Measurements from ENCODE around the gene AKNA. TPM values are rescaled to one million over a fixed set of nuclear protein-coding genes. Genes with fewer than 3 reads are reported as not detected.

AKNA gene
- total and polyA plus RNA-seq, 7 donors = 9.9 to 81.6 (median 16.9) TPM

DNA sequence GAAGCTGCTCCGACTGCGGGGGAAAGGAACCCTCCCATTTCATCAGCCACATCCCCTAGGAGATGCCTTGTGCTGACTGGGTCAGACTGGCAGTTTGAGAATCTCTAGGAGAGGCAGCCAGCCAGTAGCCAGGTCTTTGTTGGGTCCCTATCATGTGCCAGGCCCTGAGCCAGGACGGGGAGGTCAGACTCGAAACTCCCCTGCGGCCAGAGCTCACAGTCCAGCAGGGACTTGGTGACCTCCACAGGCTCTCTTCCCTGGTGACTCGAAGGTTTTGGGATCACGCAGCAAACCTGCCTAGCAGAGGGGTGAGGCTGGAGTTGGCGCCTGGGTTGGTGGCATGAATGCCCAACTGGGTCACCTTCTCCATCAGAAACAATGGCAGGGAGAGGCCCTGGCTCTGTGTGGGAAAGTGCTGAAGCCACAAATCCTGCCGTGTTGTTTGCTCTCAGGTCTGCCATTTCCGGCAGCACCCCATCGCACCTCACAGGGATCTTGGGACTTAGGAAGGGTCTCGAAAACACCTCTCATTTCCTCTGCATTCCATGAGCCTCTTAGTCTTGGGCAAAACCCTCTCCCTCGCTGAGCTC lies 79.3 kb downstream of the AKNA start:
- intact Hi-C loops (cut with DNase I) = no loop called here
- Histone ChIP-seq H3K27me3 (no peaks in the 10 kb centered on the region), H3K27ac (no peak overlapping the region), H3K4me1 (peaks cover 0 to 6% (median 3%) of the 10 kb centered on the region in 4 donors), H3K4me3 (no peak overlapping the region), H3K36me3 (no peaks in the 10 kb centered on the region), H3K9me3 (no peaks in the 10 kb centered on the region)
- TF ChIP-seq, protein P1, sequence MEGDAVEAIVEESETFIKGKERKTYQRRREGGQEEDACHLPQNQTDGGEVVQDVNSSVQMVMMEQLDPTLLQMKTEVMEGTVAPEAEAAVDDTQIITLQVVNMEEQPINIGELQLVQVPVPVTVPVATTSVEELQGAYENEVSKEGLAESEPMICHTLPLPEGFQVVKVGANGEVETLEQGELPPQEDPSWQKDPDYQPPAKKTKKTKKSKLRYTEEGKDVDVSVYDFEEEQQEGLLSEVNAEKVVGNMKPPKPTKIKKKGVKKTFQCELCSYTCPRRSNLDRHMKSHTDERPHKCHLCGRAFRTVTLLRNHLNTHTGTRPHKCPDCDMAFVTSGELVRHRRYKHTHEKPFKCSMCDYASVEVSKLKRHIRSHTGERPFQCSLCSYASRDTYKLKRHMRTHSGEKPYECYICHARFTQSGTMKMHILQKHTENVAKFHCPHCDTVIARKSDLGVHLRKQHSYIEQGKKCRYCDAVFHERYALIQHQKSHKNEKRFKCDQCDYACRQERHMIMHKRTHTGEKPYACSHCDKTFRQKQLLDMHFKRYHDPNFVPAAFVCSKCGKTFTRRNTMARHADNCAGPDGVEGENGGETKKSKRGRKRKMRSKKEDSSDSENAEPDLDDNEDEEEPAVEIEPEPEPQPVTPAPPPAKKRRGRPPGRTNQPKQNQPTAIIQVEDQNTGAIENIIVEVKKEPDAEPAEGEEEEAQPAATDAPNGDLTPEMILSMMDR (IDR thresholded peaks at IDR 0.05) = no peak
- no peak for TF ChIP-seq EP300 (IDR thresholded peaks at IDR 0.05)
- TF ChIP-seq POLR2AphosphoS5 (IDR thresholded peaks at IDR 0.05) = no peak
- 88 to 94% methylated on average over 13 of the region's 13 CpGs for WGBS, 2 donors
- DNase-seq = peak; percentile 37

DNA sequence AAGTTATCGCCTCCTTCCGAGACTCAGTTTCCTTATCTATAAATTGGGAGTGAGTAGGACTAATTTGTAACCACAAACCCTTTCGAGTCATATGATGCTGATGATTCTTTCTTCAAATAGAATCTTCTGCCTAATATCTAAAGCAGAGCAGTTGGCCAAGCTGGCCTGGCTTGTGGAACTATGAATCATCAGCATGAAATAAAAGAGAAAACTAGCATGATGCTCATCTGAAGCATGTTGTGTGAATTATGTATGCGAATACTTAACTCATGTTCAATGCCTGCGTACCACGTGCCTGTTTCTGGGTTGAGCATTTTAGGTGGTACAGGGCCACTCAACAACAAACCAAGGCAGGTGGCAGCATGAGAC lies 79.9 kb downstream of the AKNA start:
- no peak for DNase-seq
- H3K9me3 ChIP-seq = no peaks in the 10 kb centered on the region
- TF ChIP-seq, protein P1 (IDR thresholded peaks at IDR 0.05) = no peak
- TF ChIP-seq POLR2A (IDR thresholded peaks at IDR 0.05) = no peak
- no peak for TF ChIP-seq EP300 (IDR thresholded peaks at IDR 0.05)
- no peak for TF ChIP-seq POLR2AphosphoS5 (IDR thresholded peaks at IDR 0.05)
- WGBS, 2 donors = 90 to 91% methylated on average over 6 of the region's 6 CpGs
- H3K4me1 ChIP-seq = peaks cover 0 to 6% (median 3%) of the 10 kb centered on the region in 4 donors
- H3K27ac ChIP-seq = no peak overlapping the region
- intact Hi-C loops (cut with DNase I) = no loop called here
- no peak overlapping the region for H3K4me3 ChIP-seq
- no peaks in the 10 kb centered on the region for H3K27me3 ChIP-seq
- H3K36me3 ChIP-seq = no peaks in the 10 kb centered on the region

DNA sequence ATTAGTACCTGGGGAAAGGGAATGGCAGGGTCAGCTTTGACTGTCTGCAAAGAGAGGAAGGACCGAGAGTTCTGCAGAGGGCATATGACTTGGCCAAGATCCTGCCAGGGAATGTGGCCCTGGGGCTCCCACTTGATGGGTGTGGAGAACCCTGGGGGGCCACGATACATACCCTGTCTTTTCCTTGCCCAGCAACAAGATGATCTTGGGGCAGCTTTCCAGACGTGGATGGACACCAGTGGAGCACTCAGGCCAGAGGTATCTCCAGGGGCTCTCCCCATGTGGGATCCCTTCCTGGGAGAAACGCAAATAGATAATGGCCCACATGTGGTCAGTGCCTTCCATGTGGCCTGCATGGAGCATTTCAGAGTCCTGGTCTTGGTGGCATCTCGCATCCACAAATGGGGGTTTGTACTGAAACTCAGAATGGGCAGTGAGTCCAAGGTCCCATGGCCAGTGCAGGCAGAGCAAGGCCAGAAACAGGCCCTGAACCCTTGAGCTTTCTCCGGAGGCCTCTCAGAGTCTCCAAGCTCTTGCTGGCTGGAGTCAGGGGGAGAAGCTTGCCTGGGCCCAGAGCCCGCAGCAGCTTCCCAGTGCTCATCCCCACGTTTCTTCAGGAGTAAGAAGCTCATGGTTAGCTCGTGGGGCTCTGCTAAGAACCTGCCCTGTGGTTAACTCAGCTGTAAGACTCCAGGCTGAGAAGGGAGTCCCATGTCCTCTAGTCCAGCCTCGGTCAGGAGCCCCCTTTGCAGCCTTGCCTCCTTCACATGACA lies 83.2 kb downstream of the AKNA start:
- Histone ChIP-seq H3K9me3 (no peaks in the 10 kb centered on the region), H3K27ac (no peak overlapping the region), H3K4me1 (peaks cover 0 to 6% (median 3%) of the 10 kb centered on the region in 4 donors), H3K27me3 (no peaks in the 10 kb centered on the region), H3K36me3 (peaks cover 0 to 6% (median 2%) of the 10 kb centered on the region in 4 donors), H3K4me3 (no peak overlapping the region)
- intact Hi-C loops (cut with DNase I) = loop anchor here (2.0 kb wide), 1 partner anchor 222 kb away; no protein-coding TSS in a partner anchor
- no peak for DNase-seq
- TF ChIP-seq POLR2AphosphoS5 (IDR thresholded peaks at IDR 0.05) (no peak), POLR2A (IDR thresholded peaks at IDR 0.05) (no peak), EP300 (IDR thresholded peaks at IDR 0.05) (no peak)
- TF ChIP-seq, protein P1 (IDR thresholded peaks at IDR 0.05) = no peak
- 88 to 92% methylated on average over 10 of the region's 10 CpGs for WGBS, 2 donors

DNA sequence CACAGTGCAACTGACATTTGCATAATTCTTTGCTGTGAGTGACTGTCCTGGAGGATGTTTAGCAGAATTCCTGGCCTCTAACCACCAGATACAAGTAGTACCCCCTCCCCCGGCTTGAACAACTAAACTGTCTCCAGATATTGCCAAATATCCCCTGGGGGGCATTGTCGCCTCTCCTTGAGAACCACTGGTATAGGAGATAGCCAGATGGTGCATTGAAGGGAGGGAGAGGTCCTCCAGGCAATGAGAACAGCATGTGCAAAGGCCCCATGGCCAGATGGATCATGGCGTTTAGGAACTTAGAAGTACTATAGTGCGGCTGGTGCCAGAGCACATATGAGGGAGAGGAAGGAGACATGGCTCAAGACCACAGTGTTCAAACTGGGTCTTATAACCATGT lies 83.8 kb downstream of the AKNA start:
- Histone ChIP-seq H3K4me1 (peaks cover 0 to 6% (median 3%) of the 10 kb centered on the region in 4 donors), H3K36me3 (peaks cover 0 to 6% (median 3%) of the 10 kb centered on the region in 4 donors), H3K9me3 (no peaks in the 10 kb centered on the region), H3K4me3 (no peak overlapping the region), H3K27me3 (no peaks in the 10 kb centered on the region), H3K27ac (no peak overlapping the region)
- 94% methylated on average over 4 of the region's 4 CpGs for WGBS, 2 donors
- no peak for DNase-seq
- intact Hi-C loops (cut with DNase I) = loop anchor here (2.0 kb wide), 1 partner anchor 221 kb away; no protein-coding TSS in a partner anchor
- no peak for TF ChIP-seq POLR2A (IDR thresholded peaks at IDR 0.05)

DNA sequence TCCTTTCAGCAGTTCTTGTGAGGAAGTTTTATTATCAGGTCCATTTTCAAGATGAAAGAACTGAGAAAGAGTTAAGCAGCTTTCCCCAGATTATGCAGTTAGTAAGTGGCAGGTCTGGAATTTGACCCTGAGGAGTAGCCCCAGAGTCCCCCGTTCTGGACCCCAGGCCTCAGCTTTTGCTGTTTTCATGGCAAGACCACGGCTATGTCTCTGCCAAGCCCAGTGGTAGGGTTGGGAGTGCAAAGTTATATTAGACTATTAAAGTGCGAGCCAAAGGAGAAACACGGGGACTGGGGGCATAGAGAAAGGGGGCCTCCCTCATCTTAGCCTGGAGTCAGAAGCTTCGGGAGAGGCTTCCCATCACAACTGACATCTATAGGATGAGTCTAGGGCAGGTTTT lies 84.2 kb downstream of the AKNA start:
- no peak for DNase-seq
- Histone ChIP-seq H3K27ac (no peak overlapping the region), H3K4me1 (peaks cover 0 to 6% (median 3%) of the 10 kb centered on the region in 4 donors), H3K4me3 (no peak overlapping the region), H3K9me3 (no peaks in the 10 kb centered on the region), H3K27me3 (no peaks in the 10 kb centered on the region), H3K36me3 (peaks cover 0 to 8% (median 3%) of the 10 kb centered on the region in 4 donors)
- 84 to 85% methylated on average over 5 of the region's 5 CpGs for WGBS, 2 donors
- intact Hi-C loops (cut with DNase I) = no loop called here
- TF ChIP-seq POLR2AphosphoS5 (IDR thresholded peaks at IDR 0.05) (no peak), EP300 (IDR thresholded peaks at IDR 0.05) (no peak), POLR2A (IDR thresholded peaks at IDR 0.05) (no peak)
- TF ChIP-seq, protein P1 (IDR thresholded peaks at IDR 0.05) = no peak

All from sigmoid colon (tissue), 7 donors.